ENCODE results near the gene CD47.

The CD47 gene

DNA sequence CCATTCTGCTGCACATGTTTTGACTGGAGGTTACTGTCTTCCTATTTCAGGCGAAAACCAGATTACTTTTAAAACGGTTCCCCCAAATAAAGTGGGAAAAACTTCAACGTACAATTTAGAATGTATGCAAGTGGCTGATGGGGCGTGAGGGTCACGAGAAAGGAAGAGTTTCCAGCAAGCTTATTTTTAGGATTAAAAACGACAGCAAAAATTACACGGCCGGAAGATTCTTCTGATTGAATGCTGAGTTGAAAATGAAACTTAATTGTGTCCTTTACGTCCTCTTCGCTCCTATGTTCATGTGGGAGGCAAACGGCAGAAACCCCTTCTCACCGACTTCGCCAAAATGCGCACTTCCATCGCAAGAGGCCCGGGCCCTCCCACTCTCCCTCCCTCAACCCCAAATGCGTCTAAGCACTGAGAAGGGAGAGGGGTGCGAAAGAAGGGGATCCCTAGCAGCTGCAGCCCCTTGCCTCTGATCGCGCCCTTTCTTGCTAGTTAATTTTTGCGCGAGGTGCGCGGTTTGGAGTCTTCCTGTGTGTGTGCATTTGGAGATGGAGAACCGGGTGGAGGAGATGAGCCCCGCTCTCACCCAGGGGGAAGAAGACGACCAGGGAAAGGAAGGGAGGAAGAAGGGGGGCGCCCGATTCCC, 656 bp downstream of the CD47 start:
- peak; percentile 33 for DNase-seq

GRCh38 chr3:108089579-108089978, 1.3 kb downstream of the CD47 start:
- no peak for DNase-seq

DNA sequence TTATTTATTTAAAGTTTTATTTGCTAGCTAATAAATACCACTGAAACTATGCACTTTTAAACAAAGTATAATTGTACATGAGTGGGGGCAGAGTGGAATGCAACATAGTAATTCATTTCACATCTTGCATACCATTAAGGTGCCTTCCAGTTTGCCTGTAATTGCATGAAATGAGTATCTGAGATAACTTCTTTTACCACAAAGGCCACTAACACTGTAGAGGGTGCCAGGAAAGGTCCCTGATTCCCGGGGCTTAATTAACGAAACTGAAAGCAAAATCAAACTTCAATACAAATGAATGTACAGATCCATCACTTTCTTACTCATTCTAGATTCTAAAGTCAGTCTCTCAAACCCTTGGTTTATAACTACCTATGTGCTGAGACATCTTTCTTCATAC, 2.1 kb downstream of the CD47 start:
- peak; percentile 34 for DNase-seq

DNA sequence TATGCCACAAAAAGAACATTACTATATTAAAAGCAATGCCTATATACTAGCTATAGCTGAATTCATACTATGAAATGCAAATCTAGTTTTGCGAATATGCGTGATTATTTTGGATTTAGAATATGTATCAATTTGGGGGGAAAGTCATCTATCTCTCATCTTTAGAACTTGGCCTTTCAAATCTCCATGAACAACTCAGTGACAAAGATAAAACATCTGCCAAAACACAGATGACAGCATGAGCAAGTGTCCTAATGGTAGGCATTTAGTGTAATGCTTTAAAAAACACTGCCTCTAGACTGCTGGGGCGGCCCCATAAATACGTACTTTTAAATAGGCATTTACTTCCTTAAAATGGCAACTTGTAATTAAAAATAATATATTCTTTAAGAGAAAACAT, 2.7 kb downstream of the CD47 start:
- no peak for DNase-seq

- no peak for DNase-seq
Measured at GRCh38 chr3:108086653-108087052, 4.2 kb downstream of the CD47 start.

DNA sequence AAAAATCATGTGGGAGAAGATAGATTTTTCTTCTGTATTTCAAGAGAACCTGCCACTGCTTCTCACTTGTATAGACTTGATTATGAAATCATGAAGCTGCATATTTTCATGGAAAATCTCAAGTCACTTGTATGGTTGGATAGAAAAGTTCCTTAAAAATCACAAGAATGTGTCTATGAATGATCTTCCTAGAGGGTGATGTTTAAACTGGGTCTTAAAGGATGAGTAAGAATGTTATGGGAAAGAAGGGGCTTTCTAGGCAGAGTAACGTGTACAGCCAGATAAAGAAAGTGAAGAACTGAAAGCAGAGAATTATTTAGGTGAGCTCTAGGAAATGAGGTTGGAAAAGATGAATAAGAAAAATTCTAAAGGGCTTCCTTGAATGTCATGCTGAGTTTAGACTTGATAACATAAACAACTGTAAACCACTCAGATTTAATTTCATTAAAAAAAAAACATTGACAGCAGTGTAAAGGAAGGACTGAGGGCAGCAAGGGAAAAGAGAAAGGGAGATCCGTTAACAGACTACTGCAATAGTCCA, 5.0 kb downstream of the CD47 start:
- peak; percentile 28 for DNase-seq

DNA sequence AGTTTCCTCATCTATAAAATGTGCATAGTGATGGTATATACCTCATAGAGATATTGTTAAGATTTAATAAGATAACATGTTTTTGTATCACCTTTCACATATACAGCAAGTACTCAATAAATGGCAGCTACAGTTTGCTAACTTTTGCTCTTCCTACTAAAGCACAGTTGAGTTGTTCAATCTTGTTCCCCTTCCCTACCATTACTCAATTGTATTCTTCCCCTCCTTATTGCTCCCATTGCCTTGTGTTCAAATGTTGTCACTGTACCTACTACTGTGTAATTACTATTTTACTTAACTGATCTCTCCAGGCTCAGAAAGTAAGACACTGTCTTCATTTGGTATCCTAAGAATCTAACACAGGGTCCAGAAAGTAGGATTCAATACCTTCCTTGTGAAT, 5.5 kb downstream of the CD47 start:
- no peak for DNase-seq

DNA sequence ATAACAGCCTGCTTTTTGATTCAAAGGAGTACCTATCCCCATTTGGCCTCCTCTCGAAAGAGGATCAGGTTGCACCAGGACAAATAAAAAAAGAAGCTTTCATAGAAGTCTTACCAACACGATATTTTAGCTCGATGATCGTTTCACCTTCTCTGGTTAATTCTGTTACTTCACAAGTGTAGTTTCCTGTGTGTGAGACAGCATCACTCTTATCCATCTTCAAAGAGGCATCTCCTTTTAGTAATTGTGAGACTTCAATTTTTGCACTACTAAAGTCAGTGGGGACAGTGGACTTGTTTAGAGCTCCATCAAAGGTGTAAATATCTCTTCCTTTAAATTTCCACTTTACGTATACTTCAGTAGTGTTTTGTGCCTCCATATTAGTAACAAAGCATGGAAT, 11.0 kb downstream of the CD47 start:
- DNase-seq = no peak

DNA sequence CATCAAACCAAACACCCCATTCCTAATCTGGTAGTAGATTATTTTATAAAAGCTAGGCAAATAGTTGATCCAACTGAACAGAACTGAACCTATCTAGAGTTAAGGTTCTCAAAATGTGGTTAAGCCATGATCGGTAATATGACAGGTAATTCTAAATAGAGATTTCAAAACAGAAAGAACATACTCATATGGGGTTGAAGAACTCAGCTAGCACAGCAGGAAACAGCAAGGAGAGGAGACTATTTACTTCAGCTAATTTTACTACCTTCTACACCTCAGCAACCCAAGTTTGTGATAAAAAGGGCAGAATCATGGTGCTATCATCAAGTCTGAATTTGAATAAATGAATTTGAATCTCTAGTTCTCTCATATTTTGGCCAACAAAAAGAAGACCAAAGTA, 11.8 kb downstream of the CD47 start:
- DNase-seq = no peak

- no peak for DNase-seq
Measured at GRCh38 chr3:108076564-108076963, 14.3 kb downstream of the CD47 start.

GRCh38 chr3:108073764-108074431, 16.9 kb downstream of the CD47 start:
- no peak for DNase-seq

- no peak for DNase-seq
Measured at GRCh38 chr3:108071368-108071767, 19.5 kb downstream of the CD47 start.

DNA sequence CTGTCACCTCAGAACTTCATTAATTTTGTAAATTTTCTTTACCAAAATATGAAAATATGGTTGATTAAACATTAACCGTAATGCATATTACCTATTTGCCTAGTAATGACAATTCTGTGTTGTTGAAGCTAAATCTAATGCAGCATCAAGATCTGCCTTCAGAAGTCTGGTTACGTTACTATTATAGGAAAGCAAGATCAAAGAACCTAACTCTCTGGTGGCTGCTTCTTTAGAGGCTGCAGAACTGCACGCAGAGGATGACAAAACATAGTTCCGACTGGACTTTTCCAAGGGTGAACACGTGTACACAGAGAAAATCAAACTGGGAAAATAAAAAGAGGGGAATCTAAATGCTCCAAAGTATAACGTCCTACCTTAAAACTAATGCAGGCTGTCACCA, 20.5 kb downstream of the CD47 start:
- DNase-seq = no peak

DNA sequence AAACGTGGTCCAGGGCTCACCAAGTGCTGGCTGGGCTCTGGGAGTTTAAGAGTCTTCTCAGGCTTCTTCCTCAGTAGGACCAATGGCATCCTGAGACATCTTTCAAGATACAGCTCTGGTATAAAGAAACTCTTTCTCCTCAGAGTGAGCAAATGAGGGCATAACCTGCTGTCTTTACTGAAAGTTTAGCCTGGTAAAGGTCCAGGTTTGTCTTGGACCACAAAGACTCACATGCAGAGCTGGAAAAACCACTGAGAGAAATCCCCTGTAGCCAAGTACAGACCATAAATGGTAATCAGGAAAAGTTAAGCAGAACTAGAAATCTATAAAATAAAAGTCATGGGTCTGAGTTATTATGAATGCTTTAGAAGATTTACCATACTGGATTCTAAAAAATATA, 23.1 kb downstream of the CD47 start:
- DNase-seq = no peak

GRCh38 chr3:108065096-108065495, 25.7 kb downstream of the CD47 start:
- DNase-seq = no peak

GRCh38 chr3:108064293-108064887, 26.4 kb downstream of the CD47 start:
- peak; percentile 8 for DNase-seq

DNA sequence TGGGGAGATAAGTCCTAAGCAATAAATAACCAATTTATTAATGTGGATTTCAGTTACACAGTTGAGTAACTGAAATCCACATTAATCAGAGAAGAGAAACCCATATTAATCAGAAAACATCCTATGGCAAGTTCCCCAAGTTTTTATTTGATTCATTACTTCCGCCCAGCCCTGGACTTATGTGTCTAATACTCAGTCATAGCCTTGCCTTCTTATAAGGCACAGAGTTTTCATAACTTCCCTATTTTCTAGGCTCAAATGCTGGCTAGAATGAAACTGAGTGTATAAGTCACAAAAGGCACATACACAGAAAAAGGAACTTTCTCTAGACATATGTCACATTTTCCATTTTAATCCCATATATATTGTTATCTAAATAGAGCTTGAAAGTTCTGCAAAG, 28.8 kb downstream of the CD47 start:
- no peak for DNase-seq

DNA sequence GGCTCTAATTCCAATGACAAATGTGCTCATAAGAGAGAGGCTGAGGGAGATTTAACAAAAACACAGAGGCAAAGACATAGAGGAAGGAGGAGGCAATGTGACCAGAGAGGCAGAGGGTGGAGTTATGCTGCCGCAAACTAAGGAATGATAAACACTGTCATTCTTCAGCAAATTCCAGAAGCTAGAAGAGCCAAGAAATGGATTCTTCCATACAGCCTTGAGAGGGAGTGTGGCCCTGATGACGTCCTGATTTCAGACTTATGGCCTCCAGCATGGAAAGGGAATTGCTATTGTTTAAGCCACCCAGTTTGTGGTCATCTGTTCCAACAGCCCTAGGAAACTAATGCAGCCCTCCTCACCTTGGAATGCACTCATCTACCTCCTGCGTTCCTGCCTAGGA, 30.5 kb downstream of the CD47 start:
- no peak for DNase-seq

- DNase-seq = no peak
Measured at GRCh38 chr3:108055931-108056330, 34.9 kb downstream of the CD47 start.

DNA sequence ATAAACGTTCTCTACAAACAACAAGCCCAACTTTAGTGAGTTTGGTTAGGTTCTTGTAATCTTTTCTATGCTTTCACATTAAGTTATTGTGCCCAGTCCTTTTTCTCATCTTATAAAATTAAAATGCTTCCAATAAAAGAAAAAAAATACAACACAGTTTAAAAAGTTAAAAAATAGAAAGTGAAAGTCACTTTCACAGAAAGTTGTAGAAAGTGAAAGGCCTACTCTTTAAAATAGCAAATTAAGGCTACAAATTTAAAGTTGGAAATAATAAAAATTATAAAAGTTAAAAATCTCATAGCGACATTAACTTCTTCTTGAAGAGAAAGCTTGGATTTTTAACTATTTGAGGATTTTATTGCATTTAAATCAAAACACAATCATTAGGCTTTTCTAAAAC, 35.9 kb downstream of the CD47 start:
- no peak for DNase-seq

- DNase-seq = no peak
Measured at GRCh38 chr3:108053483-108053882, 37.3 kb downstream of the CD47 start.

GRCh38 chr3:108053067-108053466, 37.8 kb downstream of the CD47 start:
- DNase-seq = no peak

GRCh38 chr3:108051005-108051404, 39.8 kb downstream of the CD47 start:
- peak; percentile 22 for DNase-seq

GRCh38 chr3:108047987-108048386, 42.8 kb downstream of the CD47 start:
- DNase-seq = no peak
